ENCODE data around the gene FOXN3. TPM values are rescaled to one million over a fixed set of nuclear protein-coding genes. Genes with fewer than 3 reads are reported as not detected.

Gene FOXN3
- total RNA-seq, 2 donors from 2014 or later: 75.3 to 104 TPM

DNA sequence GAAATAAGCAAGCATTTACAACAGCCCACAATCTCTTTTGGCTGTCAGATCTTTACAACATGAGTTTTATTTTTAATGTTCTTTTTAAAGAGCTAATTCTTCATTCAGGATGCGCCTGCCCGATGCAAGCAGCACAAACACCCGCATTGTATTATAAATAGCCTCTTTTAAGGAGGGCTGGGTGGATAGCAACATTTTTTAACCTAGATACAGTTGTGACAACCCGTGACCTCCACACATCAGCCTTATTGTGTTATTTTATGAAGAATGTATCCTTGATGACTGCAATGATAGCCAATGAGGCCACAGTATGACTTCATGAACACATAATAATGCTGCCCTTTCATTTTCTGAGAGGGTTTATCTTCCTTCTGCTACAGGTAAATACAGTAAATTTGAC lies 173.7 kb downstream of the FOXN3 start:
- H3K9me3 Mint-ChIP-seq: no peaks in the 10 kb centered on the region
- ATAC-seq (no peak), DNase-seq (ENCODE audit: low spot score in 2 of 2) (no peak)
- H3K36me3 Mint-ChIP-seq: peaks cover 1 to 36% of the 10 kb centered on the region in 2 donors
- H3K27ac Mint-ChIP-seq: peak overlapping the region in 1 of 2 donors; percentile 33

GRCh38 chr14:89242652-89243279 lies 174.3 kb downstream of the FOXN3 start:
- DNase-seq (ENCODE audit: low spot score in 2 of 2): no peak
- H3K27ac Mint-ChIP-seq: peak overlapping the region in 1 of 2 donors; percentile 33
- no peak for ATAC-seq
- H3K36me3 Mint-ChIP-seq: peaks cover 6 to 36% of the 10 kb centered on the region in 2 donors
- H3K9me3 Mint-ChIP-seq: peaks cover 0 to 2% of the 10 kb centered on the region in 2 donors

GRCh38 chr14:89241934-89242651 lies 174.9 kb downstream of the FOXN3 start:
- no peak for DNase-seq (ENCODE audit: low spot score in 2 of 2)
- peaks cover 9 to 38% of the 10 kb centered on the region in 2 donors for H3K36me3 Mint-ChIP-seq
- no peak for ATAC-seq
- peak overlapping the region; percentile 2 to 58 for H3K27ac Mint-ChIP-seq
- peaks cover 0 to 5% of the 10 kb centered on the region in 2 donors for H3K9me3 Mint-ChIP-seq

GRCh38 chr14:89241257-89241656 lies 175.8 kb downstream of the FOXN3 start:
- ATAC-seq: no peak

GRCh38 chr14:89240414-89240813 lies 176.6 kb downstream of the FOXN3 start:
- no peak overlapping the region for H3K27ac Mint-ChIP-seq
- H3K36me3 Mint-ChIP-seq: peaks cover 9 to 50% of the 10 kb centered on the region in 2 donors
- H3K9me3 Mint-ChIP-seq: peaks cover 0 to 5% of the 10 kb centered on the region in 2 donors
- ATAC-seq (peak in 1 of 2 donors; percentile 56), DNase-seq (ENCODE audit: low spot score in 2 of 2) (no peak)

More at GRCh38 chr14:89241257-89241656, 175.8 kb downstream of the FOXN3 start:
- Mint-ChIP-seq H3K36me3 (peaks cover 9 to 44% of the 10 kb centered on the region in 2 donors), H3K27ac (peak overlapping the region; percentile 2 to 15), H3K9me3 (peaks cover 0 to 5% of the 10 kb centered on the region in 2 donors)
- no peak for DNase-seq (ENCODE audit: low spot score in 2 of 2)

DNA sequence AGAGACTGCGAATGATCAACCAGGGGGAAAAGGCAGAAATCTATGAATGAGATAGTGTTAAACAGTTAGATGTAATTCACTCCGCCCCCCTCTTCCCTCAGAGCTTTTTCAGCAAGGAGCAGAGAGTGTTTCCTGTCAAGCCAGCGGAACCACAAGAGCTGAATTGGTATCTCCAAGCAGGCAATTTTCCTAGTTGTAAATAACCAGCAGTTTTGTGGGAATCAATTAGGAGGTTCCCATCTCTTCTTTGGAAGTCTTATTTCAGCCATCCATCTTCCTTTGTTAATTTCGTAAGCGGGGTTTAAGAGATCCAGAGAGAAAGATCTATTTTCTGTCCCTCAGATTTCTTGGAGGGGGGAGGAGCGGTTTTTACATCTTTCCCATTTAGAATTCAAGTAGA lies 178.0 kb downstream of the FOXN3 start:
- H3K36me3 Mint-ChIP-seq: peaks cover 9 to 52% of the 10 kb centered on the region in 2 donors
- H3K9me3 Mint-ChIP-seq: peaks cover 0 to 17% of the 10 kb centered on the region in 2 donors
- H3K27ac Mint-ChIP-seq: peak overlapping the region in 1 of 2 donors; percentile 16
- ATAC-seq: no peak
- no peak for DNase-seq (ENCODE audit: low spot score in 2 of 2)

DNA sequence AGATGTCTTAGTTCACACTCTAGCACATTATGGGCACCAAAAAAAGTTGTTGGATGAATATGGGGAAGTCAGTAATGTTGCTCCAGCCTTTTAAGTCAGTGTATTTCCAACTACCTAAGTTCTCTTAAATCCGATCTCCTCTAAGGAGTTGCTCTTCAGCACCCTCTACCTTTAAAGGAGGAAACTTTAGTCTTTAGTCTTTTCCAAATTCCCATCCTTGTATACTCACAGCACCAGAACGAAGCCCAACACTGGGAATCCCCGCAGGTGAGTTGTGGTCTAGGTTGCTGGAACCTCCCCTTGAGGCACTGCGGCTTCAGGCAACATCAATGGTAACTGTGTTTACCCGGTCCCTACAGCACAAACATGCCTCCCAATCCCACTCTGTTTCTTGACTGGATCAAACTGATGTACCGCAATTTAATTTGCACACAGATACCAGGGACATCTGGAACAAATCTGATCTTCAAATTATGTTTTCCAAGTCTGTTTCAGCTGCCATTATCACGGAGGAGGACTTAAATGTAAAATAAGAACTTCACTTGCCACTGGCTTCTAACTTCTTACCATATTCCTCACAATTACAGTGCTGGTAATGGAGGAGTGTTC lies 179.0 kb downstream of the FOXN3 start:
- Mint-ChIP-seq H3K36me3 (peaks cover 9 to 58% of the 10 kb centered on the region in 2 donors), H3K27ac (no peak overlapping the region), H3K9me3 (peaks cover 0 to 21% of the 10 kb centered on the region in 2 donors)
- no peak for ATAC-seq
- DNase-seq (ENCODE audit: low spot score in 2 of 2): no peak

GRCh38 chr14:89236851-89237250 lies 180.2 kb downstream of the FOXN3 start:
- ATAC-seq (no peak), DNase-seq (ENCODE audit: low spot score in 2 of 2) (no peak)
- Mint-ChIP-seq H3K27ac (no peak overlapping the region), H3K36me3 (peaks cover 9 to 56% of the 10 kb centered on the region in 2 donors), H3K9me3 (peaks cover 0 to 21% of the 10 kb centered on the region in 2 donors)

- H3K27ac Mint-ChIP-seq: peak overlapping the region in 1 of 2 donors; percentile 81
- peaks cover 7 to 37% of the 10 kb centered on the region in 2 donors for H3K36me3 Mint-ChIP-seq
- peak in 1 of 2 donors; percentile 50 for ATAC-seq
- H3K9me3 Mint-ChIP-seq: peaks cover 0 to 21% of the 10 kb centered on the region in 2 donors
- DNase-seq (ENCODE audit: low spot score in 2 of 2): no peak
These were observed 183.8 kb downstream of the FOXN3 start for GRCh38 chr14:89233184-89233583.

DNA sequence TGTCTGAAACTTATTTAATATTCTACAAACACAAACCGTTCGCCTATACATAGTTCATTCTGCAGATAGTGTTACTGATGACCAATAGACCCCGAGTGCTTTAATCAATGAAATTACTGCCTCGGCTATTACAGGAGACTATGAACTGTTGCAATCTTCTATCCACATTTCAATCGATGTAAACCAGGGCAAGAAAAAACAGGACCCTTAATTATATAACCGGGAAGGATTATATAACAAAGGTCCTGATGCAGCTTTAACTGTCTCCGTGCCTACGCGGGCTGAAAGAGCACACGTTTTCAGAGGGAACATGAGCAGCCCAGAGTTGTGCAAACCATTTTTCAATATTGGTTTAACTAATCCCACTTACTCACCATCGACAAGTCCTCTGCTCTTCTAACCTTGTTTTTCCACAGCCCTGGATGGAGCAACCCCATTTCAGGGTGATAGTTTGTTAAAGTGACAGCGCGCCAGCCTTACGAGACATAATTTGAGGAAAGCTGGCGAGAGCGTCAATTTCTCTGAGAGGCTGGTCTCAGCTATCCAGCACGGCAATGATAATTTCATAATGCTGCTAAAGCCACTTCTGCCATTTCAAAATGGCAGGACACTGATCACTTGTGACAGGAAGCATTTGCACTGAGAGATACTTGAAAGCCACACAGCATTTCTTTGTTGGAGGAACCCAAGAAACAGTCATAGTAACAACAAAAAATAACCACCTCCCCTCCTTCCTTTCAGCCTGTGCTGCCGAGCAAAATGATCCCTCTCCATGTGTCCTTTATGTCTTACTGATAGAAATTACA lies 184.6 kb downstream of the FOXN3 start:
- Mint-ChIP-seq H3K36me3 (peaks cover under 1 to 33% of the 10 kb centered on the region in 2 donors), H3K27ac (no peak overlapping the region), H3K9me3 (peaks cover 0 to 16% of the 10 kb centered on the region in 2 donors)
- no peak for DNase-seq (ENCODE audit: low spot score in 2 of 2)
- no peak for ATAC-seq

- Mint-ChIP-seq H3K36me3 (peaks cover 0 to 32% of the 10 kb centered on the region in 2 donors), H3K9me3 (peaks cover 0 to 16% of the 10 kb centered on the region in 2 donors), H3K27ac (peak overlapping the region in 1 of 2 donors; percentile 44)
- no peak for ATAC-seq
- no peak for DNase-seq (ENCODE audit: low spot score in 2 of 2)
These were observed 185.5 kb downstream of the FOXN3 start for GRCh38 chr14:89231426-89232113.

GRCh38 chr14:89228921-89229639 lies 188.0 kb downstream of the FOXN3 start:
- ATAC-seq: no peak
- H3K36me3 Mint-ChIP-seq: peaks cover 0 to 24% of the 10 kb centered on the region in 2 donors
- H3K9me3 Mint-ChIP-seq: peaks cover 0 to 5% of the 10 kb centered on the region in 2 donors
- no peak for DNase-seq (ENCODE audit: low spot score in 2 of 2)
- peak overlapping the region in 1 of 2 donors; percentile 3 for H3K27ac Mint-ChIP-seq

DNA sequence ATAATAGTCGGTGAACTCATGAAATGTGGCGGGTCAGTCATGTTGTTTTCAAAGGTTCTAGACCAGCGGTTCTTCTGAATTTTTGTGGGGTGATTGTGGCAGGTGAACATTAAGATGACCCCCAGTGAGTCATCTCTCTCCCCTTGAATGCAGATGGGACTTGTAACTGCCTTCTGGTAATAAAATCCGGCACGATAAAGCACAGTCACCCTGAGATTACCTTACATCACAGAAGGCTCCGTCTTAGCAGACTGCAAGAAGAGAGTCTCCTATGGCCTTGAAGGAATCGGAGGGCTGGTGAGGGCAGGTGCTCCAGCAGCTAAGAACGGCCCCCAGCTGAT lies 189.6 kb downstream of the FOXN3 start:
- H3K27ac Mint-ChIP-seq: peak overlapping the region in 1 of 2 donors; percentile 88
- H3K9me3 Mint-ChIP-seq: no peaks in the 10 kb centered on the region
- ATAC-seq (peak; percentile 71 to 74), DNase-seq (ENCODE audit: low spot score in 2 of 2) (no peak)
- peaks cover 0 to 17% of the 10 kb centered on the region in 2 donors for H3K36me3 Mint-ChIP-seq

DNA sequence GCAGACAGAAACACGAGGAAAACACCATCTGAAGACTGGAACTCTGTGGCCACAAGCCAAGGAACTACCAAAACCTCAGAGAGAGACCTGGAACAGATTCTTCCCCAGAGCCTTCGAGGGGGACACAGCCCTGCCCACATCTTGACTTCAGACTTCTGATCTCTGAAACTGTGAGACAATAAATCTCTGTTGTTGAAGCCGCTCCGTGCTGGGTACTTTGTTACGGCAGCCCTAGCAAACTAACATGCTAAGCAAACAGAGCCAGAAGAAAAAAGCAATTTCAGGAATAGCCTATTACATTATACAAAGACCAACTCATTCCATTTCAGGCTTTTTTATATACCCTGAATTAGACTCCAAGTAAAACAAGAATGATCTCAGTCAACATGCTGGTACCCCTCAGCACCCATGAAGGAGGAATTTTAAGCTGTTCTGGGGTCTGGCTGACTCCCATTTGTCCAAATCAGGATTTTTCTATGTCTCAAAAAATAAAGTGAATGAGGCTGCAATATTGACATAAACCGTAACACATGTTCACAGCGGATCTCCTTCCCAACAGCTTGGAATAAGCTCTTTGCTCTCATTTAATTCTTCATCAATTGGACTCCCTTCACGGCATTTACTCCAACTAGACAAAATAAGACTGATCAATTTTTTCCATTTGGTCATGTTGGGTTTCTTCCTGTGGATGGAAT lies 190.1 kb downstream of the FOXN3 start:
- Mint-ChIP-seq H3K36me3 (peaks cover 0 to 17% of the 10 kb centered on the region in 2 donors), H3K27ac (peak overlapping the region in 1 of 2 donors; percentile 88), H3K9me3 (no peaks in the 10 kb centered on the region)
- ATAC-seq (no peak), DNase-seq (ENCODE audit: low spot score in 2 of 2) (no peak)

DNA sequence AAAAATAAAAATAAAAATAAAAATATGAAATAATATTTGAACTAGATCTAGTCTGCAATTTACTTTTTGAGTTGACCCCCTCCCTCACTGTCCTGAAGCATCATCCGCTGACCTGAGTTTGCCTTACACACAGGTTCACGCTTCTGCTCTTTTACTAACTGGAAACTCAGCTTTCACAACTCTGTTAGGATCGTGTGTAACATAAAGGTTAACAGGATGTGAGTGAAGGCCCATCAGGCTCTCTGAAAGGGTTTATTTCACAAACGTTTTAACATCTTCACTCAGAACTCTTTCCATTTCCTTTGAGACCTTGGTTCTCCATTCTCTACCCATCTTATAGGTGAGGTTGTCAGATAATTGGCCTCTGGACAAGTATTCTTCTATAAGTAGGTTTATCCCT lies 191.4 kb downstream of the FOXN3 start:
- no peak for DNase-seq (ENCODE audit: low spot score in 2 of 2)
- no peaks in the 10 kb centered on the region for H3K9me3 Mint-ChIP-seq
- H3K27ac Mint-ChIP-seq: peak overlapping the region; percentile 70 to 88
- peak in 1 of 2 donors; percentile 55 for ATAC-seq
- H3K36me3 Mint-ChIP-seq: peaks cover under 1 to 18% of the 10 kb centered on the region in 2 donors

All from activated naive CD4-positive, alpha-beta T cell treated with anti-CD3 and anti-CD28 coated beads, Interleukin-2, amount 50 U/mL, for 72 hours (primary cell).